Sigmoid colon (tissue), 4 donors: ENCODE measurements around the gene GJD4.

Experiments
- CTCF ChIP-seq, 4 experiments: fragments of 450-650 bp in 3 of 4; fragments of 200-600 bp in 1 of 4; IDR thresholded peaks; one replicate each; pipeline ENCODE4 v1.5.1; 2016 to 2019; ENCODE audit warnings: antibody characterized with exemption in 4 of 4, mild to moderate bottlenecking in 3 of 4, moderate library complexity in 2 of 4
- POLR2AphosphoS5 ChIP-seq, 4 donors: sonication (generic); formaldehyde crosslinking; IDR thresholded peaks; one replicate each; pipeline ENCODE4 v1.6.1; 2017; ENCODE audit warnings: antibody characterized with exemption in 4 of 4

- TF ChIP-seq CTCF (IDR thresholded peaks at IDR 0.05) (no peak), POLR2AphosphoS5 (IDR thresholded peaks at IDR 0.05) (no peak)
Observed at GRCh38 chr10:35605191-35605590, at the start of gene GJD4.
